Chondrocyte (in vitro differentiated cells): ENCODE measurements around the gene PDIA6. TPM values are rescaled to one million over a fixed set of nuclear protein-coding genes. Genes with fewer than 3 reads are reported as not detected.

Source experiments
- DNase-seq: peaks from one replicate; pipeline ENCODE4 v3.0.0; 2021; ENCODE audit warnings: mixed read lengths, low spot score
- H3K27ac Mint-ChIP-seq: one replicate; pipeline ENCODE4 v1.8.0; 2021; ENCODE audit warnings: mild to moderate bottlenecking, moderate library complexity, mixed read lengths; ENCODE audit not compliant: unreplicated experiment
- H3K27me3 Mint-ChIP-seq: 2 replicates; pipeline ENCODE4 v1.8.0; 2021; ENCODE audit warnings: low read depth, mixed read lengths
- H3K36me3 Mint-ChIP-seq: 2 replicates; pipeline ENCODE4 v1.8.0; 2021; ENCODE audit warnings: low read depth, mixed read lengths
- H3K4me1 Mint-ChIP-seq: 2 replicates; pipeline ENCODE4 v1.8.0; 2021; ENCODE audit warnings: low read depth, mild to moderate bottlenecking, mixed read lengths
- H3K4me3 Mint-ChIP-seq: one replicate; pipeline ENCODE4 v1.8.0; 2021; ENCODE audit warnings: mild to moderate bottlenecking, moderate library complexity, mixed read lengths; ENCODE audit not compliant: unreplicated experiment
- H3K9me3 Mint-ChIP-seq: 2 replicates; pipeline ENCODE4 v1.8.0; 2021; ENCODE audit warnings: low read depth, mixed read lengths
- total RNA-seq: library from RNA; stranded (reverse); gene quantifications from 3 replicates; pipeline ENCODE4 v1.2.1, GENCODE V29; 2021
- TF ChIP-seq, protein P1 (sequence below): fragments of 200-600 bp; sonication (generic); IDR thresholded peaks from 2 replicates; pipeline ENCODE4 v1.5.0; 2021; ENCODE audit warnings: antibody characterized with exemption, mild to moderate bottlenecking, moderate library complexity

Gene PDIA6
- total RNA-seq, 1 donor from 2014 or later, result 198 TPM

- Mint-ChIP-seq H3K36me3 (peaks cover 2% of the 10 kb centered on the region), H3K27me3 (peaks cover 14% of the 10 kb centered on the region), H3K27ac (no peak overlapping the region), H3K4me1 (peaks cover 4% of the 10 kb centered on the region), H3K9me3 (peaks cover 22% of the 10 kb centered on the region), H3K4me3 (no peak overlapping the region)
- TF ChIP-seq, protein P1, sequence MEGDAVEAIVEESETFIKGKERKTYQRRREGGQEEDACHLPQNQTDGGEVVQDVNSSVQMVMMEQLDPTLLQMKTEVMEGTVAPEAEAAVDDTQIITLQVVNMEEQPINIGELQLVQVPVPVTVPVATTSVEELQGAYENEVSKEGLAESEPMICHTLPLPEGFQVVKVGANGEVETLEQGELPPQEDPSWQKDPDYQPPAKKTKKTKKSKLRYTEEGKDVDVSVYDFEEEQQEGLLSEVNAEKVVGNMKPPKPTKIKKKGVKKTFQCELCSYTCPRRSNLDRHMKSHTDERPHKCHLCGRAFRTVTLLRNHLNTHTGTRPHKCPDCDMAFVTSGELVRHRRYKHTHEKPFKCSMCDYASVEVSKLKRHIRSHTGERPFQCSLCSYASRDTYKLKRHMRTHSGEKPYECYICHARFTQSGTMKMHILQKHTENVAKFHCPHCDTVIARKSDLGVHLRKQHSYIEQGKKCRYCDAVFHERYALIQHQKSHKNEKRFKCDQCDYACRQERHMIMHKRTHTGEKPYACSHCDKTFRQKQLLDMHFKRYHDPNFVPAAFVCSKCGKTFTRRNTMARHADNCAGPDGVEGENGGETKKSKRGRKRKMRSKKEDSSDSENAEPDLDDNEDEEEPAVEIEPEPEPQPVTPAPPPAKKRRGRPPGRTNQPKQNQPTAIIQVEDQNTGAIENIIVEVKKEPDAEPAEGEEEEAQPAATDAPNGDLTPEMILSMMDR, result no peak
- no peak for DNase-seq
These were observed 26.1 kb upstream of the PDIA6 start for GRCh38 chr2:10838734-10839133.

DNA sequence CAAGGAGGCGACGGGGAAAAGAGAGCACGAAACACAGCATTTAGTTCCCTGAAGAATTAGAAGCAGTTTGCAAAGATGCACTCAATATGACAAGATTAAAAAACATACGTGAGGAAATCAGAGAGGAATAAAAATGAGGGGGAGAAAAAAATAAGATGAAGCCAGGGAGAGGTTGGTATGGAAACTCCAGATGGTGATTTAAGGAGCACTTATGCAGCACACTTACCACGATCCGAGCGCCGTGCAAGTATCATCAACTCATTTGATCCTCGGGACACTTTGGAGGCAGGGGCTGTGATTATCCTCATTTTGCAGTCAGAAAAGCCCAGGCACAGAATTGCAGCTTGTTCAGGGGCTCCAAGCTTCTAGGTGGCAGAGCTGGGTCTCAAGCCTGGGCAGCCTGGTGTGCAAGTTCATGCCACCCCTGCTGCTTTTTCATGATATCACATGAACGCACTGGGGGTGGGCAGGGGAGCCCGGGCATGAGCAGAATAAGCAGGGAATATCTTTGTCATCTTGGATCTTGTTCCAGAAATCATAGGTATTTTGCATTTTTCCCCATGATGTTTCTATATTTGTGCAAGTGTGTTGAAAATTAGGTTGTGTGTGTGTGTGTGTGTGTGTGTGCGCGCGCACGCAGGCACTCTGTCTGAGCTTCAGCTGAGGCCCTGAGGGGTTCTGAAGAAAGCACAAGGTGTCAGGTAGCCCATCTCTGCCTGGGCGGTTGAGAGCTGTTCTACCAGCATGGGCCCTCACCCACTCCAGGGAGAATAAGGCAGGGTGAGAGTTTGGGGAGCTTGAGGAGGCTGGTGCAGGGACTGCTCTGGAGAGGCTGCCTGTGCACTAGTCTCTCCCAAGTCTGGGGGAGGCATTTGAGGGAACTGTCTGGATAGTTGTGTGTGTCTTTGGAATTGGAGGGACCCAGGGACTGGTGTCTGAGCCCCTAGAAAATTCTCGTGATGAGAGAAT is 25.0 kb upstream of the PDIA6 start:
- no peak overlapping the region for H3K4me3 Mint-ChIP-seq
- TF ChIP-seq, protein P1, result no peak
- H3K4me1 Mint-ChIP-seq, result peaks cover under 1% of the 10 kb centered on the region
- peaks cover 2% of the 10 kb centered on the region for H3K36me3 Mint-ChIP-seq
- no peak overlapping the region for H3K27ac Mint-ChIP-seq
- H3K27me3 Mint-ChIP-seq, result peaks cover 14% of the 10 kb centered on the region
- peaks cover 17% of the 10 kb centered on the region for H3K9me3 Mint-ChIP-seq
- DNase-seq, result no peak

DNA sequence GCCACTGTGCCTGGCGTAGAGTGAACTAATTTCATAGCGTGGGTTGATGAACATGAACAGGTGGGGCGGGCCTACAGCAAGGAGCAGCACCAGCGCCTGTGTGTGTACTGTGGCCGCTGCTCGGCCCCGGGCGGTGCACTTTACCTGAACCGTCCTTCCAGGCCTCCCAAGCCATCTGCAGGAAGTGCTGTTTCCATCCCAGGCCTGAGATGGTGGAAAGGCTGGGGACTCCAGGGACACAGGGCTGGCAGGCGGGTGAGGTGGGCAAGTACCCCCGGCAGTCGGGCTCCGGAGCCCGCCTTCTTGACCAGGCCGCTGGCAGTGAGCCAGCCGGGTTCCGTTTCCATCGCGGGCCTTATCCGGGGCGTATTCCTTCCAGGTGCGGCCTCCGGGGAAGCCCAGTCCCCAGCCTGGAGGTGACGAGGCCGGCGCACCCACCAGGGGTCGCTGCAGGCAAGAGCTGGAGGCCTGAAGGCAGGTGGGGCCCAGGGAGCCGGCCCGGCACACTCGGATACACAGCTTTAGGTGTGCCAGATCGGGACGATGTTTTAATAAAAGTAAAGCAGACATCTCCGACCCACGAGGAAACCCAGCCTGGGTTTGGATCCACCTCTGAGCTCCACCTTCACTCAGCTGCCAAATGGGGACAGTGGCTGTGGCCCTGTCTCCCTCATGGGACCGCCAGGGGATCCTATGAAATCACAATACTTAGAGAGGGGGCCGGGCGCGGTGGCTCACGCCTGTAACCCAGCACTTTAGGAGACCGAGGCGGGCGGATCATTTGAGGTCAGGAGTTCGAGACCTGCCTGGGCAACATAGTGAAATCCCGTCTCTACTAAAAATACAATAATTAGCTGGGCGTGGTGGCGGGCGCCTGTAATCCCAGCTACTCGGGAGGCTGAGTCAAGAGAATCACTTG is 22.7 kb upstream of the PDIA6 start:
- Mint-ChIP-seq H3K9me3 (peaks cover 4% of the 10 kb centered on the region), H3K4me3 (no peak overlapping the region), H3K27me3 (peaks cover 25% of the 10 kb centered on the region), H3K4me1 (peaks cover 6% of the 10 kb centered on the region), H3K27ac (no peak overlapping the region), H3K36me3 (peaks cover 2% of the 10 kb centered on the region)
- no peak for DNase-seq
- TF ChIP-seq, protein P1, result peak; percentile 93

GRCh38 chr2:10834068-10834655 is 21.6 kb upstream of the PDIA6 start:
- TF ChIP-seq, protein P1, result no peak
- Mint-ChIP-seq H3K27ac (no peak overlapping the region), H3K9me3 (no peaks in the 10 kb centered on the region), H3K4me1 (peaks cover 6% of the 10 kb centered on the region), H3K27me3 (peaks cover 29% of the 10 kb centered on the region), H3K4me3 (no peak overlapping the region), H3K36me3 (no peaks in the 10 kb centered on the region)
- no peak for DNase-seq

DNA sequence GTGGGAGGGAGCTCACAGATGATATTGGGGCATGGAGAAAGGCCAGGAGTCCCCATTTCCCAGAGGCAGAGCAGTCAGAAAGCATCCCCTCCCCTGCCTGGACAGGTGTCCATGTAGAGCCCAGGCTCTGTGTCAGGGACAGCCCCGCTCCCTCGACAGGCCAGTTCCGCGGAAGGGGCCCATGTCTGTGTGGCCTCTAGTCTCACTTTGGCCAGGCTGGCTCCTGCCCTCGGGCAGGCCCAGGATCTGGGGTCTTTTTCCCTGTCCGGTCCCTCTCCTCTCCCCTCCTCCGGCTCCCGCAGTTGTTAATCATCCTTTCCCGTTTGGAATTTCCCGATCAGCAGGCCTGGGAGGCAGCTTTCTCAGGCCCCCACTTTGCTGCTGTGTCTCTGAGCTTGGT is 20.4 kb upstream of the PDIA6 start:
- no peak overlapping the region for H3K27ac Mint-ChIP-seq
- no peaks in the 10 kb centered on the region for H3K9me3 Mint-ChIP-seq
- DNase-seq, result no peak
- peaks cover 6% of the 10 kb centered on the region for H3K4me1 Mint-ChIP-seq
- no peak overlapping the region for H3K4me3 Mint-ChIP-seq
- H3K27me3 Mint-ChIP-seq, result peaks cover 28% of the 10 kb centered on the region
- no peaks in the 10 kb centered on the region for H3K36me3 Mint-ChIP-seq
- TF ChIP-seq, protein P1, result no peak
